HG03520 (cell line): ENCODE measurements around the gene SFXN1.

Experiments
- ATAC-seq: cut with Tn5 transposase; IDR thresholded peaks from one replicate; pipeline ENCODE4 v1.9.1; 2021; ENCODE audit warnings: mild to moderate bottlenecking, moderate library complexity; ENCODE audit not compliant: unreplicated experiment

Gene SFXN1

GRCh38 chr5:175538576-175538975 lies 60.2 kb downstream of the SFXN1 start:
- no peak for ATAC-seq

- ATAC-seq: no peak
These were observed 61.6 kb downstream of the SFXN1 start for GRCh38 chr5:175539936-175540335.

GRCh38 chr5:175541264-175541663 lies 62.9 kb downstream of the SFXN1 start:
- ATAC-seq: no peak

DNA sequence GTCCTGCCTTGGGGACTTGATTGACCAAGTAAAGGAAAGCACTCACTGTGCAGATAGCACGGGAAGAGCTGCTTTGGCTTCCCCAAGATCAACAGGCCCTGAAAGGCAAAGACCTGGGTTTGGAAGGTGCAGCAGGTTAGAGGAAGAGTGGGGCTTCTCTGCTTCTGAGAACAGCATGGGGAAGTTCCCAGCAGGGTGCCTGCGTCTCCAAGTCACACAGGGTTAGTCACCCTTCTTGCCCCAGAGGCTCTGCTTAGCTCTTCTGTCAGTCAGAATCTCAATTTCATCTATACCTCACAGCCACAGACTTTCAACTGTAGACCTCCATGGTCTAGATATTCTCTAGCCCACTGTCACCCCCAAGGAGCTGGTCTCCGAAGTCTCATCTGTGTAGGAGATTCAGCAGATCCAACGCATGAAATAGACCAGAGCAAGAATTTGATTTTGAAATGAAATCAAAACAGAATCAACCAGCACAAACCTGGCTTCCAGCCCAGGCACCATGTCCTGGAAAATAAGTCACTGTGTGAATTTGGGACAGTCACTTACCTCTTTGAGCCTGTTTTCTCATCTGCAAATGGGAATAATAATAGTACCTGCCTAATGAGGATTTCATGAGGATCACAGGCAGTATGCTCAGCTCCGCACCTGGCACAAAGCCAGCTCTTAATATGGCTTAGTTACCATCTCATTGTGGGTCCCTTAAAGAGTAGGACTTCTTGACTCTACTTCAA lies 64.0 kb downstream of the SFXN1 start:
- ATAC-seq: no peak

- ATAC-seq: no peak
These were observed 64.5 kb downstream of the SFXN1 start for GRCh38 chr5:175542966-175543235.

DNA sequence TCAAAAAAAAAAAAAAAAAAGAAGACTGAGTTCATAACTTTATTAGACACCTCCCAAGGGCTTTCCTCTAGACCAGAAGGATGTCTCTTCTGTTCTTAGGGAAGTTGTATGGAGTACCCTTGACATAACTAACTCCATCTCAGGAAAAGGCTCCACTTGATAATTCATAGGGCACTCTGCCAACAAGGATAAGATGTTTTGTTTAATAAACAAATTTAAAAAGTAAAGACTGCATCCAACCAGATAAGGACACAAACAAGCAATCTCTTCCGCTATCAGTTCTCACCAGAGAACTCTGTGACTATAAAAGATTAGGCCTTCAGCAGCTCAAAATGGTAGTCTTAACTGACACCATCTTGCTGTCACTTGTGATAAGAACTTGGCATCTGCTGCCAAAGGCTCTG lies 65.8 kb downstream of the SFXN1 start:
- ATAC-seq: no peak

GRCh38 chr5:175544586-175544985 lies 66.2 kb downstream of the SFXN1 start:
- ATAC-seq: no peak

GRCh38 chr5:175547842-175548241 lies 69.5 kb downstream of the SFXN1 start:
- no peak for ATAC-seq

DNA sequence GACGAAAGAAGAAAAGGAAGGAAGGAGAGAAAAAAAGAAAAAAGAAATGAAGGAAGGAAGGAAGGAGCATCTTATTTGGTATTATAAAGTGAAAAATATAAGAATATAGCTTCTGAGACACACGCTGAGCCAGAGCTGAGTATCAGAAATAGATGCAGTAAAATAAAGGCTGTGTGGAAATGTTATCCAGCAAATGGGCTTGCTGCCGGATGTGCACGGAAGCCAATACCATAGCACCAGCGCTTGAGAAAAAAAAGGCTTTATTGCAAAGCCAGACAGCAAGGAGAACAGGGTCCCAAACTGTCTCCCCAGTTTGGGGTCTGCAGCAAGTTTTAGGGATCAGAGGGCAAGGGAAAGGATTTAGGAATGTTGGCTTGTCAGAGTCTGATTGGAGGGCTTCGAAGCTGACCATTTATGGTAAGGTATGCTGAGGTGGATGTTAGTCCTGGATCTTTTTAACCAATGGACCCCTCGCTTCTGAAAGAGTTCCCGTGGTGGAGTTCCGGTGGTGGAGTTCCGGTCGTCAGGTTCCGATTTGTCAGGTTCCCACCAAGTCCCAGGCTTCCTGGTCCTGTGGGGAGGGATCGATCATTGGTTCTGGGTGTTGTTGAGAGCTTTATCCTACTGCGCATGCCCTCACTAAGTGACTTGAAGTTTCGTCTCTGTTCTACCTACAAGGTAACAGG lies 70.4 kb downstream of the SFXN1 start:
- ATAC-seq: no peak

DNA sequence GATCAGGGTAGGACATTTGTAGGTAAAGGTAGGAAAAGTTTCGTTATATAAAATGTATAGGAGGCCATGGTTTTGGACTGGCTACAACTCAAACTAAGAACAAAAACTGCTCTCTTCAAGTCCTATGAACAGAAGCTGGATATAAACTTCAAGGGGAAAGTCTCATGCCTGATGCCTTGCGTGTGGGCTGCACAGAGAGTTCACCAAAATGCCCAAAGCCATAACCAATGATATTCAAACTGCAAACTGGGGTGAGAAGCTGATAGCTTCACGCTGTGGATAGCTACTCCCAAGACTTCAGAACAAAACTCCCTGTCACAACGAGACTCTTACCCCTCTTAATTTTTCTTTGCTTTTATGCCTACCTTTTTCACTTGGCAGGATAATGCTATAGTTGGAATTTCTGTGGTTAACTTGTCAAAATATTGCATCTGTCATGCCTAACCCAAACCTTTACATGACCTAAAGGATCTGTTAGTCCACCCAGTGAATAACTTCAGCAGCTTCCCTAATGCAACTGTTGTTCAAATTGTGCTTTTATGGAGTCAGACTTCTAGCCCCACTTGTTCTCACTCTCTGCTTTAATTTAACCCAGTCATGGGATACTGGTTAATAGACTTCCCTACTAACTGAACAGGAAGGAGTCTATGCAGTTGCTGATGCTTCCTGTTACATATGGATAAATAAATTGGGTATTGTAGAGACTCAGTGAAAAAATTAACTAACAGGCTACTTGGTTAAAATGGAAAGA lies 71.9 kb downstream of the SFXN1 start:
- no peak for ATAC-seq

DNA sequence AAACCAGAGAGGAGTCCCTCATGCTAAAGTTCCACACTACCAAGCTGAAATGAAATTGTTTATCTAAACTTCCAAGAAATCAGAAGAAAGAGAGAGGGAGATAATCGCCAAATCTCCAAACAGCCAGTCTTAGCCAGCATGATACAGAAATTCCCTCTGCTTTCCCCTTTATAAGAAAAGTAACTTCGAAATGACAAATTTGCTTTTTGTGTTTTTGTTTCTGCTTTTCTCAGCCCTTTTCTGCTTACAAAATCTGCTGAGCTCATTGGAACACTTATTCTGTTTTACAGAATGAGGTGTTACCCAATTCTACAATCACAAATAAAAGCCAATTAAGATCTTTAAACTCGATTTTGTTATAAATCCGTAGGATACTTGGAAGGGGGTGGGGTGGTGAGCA lies 72.9 kb downstream of the SFXN1 start:
- ATAC-seq: no peak

DNA sequence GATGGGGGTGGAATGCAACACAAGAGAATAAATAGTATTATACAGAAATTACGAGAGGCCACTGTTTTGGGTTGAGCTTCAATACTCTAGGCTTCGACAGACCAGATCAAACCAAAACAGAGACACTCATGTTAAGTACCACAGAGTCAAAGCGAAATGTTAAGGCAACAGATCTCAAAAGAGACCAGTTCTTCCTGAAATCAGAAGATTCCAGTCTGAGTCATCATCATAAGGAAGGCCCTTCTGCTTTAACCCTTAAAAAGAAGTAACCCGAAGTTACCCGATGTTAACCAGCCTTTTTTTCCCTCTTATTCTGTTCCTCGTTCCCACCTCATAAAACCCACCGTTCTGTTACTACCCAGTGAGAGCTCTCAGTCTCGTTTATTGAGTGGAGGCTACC lies 75.9 kb downstream of the SFXN1 start:
- ATAC-seq: no peak

DNA sequence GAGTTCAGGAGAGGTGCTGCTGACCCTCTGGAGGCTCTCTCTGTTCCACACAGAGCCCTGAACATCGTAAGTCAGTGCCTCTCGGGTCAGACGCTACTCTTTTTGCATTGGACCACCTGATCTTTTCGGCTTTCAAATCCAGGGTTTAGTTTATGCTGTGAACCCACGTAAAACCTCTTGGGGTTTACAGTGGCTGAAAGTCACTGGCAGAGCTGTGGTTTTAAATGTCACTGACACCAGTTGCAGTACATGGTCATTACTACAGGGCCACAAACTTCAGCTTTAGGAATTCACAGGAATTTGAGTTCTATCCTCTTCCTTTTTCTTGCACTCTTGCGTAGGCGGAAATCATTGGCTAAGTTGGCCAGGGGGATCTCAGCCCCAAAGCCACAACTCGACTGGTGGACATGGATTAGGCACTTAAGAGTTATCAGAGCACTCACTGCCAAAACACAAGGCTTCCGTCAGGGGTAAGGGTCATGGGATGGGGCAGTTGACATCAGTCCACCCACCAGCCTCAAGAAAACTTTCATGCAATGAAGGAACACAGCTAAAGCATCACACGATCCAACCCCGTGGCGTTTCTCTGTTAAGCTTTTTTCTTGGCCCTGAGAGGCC lies 76.9 kb downstream of the SFXN1 start:
- no peak for ATAC-seq

GRCh38 chr5:175556794-175557193 lies 78.4 kb downstream of the SFXN1 start:
- ATAC-seq: no peak

- ATAC-seq: no peak
These were observed 79.4 kb downstream of the SFXN1 start for GRCh38 chr5:175557778-175558177.

DNA sequence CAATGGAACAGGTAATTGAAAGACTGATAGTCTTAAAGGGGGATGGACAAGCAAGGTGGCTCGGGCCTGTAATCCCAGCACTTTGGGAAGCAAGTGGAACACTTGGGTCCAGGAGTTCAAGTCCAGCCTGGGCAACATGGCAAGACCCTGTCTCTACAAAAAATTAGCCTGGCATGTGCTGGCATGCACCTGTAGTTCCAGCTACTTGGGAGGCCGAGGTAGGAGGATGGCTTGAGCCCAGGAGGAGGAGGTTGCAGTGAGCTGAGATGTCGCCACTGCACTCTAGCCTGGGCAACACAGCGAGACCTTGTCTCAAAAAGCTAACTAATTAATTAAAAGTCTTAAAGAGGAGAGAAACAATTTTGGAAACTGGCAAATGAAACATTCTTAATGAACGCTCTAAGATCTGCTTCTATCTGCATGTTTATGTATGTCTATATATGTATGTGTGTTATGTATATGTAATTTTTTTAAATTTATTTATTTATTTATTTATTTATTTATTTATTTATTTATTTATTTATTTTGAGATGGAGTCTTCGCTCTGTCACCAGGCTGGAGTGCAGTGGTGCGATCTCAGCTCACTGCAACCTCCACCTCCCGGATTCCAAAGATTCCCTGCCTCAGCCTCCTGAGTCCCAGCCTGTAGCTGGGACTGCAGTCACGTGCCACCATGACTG lies 80.6 kb downstream of the SFXN1 start:
- ATAC-seq: no peak

DNA sequence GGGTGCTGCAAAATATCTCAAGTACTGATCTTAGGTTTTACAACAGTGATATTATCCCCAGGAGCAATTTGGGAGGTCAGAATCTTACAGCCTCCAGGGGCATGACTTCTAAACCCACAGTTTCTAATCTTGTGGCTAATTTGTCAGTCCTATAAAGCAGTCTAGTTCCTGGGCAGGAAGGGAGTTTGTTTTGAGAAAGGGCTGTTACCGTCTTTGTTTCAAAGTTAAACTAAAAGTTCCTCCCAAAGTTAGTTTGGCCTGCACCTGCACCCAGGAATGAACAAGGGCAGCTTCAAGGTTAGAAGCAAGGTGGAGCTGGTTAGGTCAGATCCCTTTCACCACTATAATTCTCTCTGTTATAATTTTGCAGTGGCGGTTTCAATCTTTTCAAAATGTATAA lies 81.7 kb downstream of the SFXN1 start:
- ATAC-seq: no peak

GRCh38 chr5:175561085-175561484 lies 82.7 kb downstream of the SFXN1 start:
- no peak for ATAC-seq

- ATAC-seq: no peak
These were observed 86.4 kb downstream of the SFXN1 start for GRCh38 chr5:175564716-175565115.

- ATAC-seq: no peak
These were observed 88.3 kb downstream of the SFXN1 start for GRCh38 chr5:175566697-175567096.

DNA sequence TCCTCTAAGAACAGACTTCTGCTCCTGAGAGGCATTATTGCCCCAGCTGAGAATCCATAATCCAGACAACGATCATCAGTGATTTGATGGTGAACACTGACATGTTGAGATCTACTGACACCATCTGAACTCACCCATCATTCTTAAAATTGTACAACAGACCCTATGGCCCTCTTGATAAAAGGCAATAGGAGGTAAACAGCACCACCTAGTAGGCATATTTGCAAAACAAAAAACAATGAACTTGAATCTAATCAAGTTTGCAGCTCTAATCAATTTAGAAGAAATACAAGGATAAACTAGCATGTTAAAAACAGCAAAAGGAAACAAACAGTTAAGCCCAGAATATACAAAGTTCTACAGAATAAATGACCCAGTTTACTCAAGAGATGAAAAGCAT lies 89.6 kb downstream of the SFXN1 start:
- no peak for ATAC-seq
